Measurements from ENCODE around the gene MT1H. TPM values are rescaled to one million over a fixed set of nuclear protein-coding genes. Genes with fewer than 3 reads are reported as not detected.

Gene MT1H
- polyA plus RNA-seq, 1 donor (not counting 4 experiments of a cell fraction or from before 2014, with no cell fraction given), result 0.79 TPM

DNA sequence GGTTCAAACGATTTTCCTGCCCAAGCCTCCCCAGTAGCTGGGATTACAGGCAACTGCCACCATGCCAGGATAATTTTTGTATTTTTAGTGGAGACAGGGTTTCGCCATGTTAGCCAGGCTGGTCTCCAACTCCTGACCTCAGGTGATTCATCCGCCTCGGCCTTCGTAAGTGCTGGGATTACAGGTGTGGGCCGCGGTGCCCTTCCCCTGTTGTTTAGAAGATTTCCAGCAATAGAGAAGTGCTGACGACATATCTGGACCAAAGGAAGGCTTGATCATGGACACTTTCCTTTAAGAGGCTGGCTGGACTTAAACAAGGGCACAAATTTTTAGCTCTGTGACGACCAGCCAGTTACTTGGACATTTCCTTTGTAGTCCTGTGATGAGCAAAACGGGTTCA is 38.4 kb upstream of the MT1H start:
- FAIRE-seq, result no peak

DNA sequence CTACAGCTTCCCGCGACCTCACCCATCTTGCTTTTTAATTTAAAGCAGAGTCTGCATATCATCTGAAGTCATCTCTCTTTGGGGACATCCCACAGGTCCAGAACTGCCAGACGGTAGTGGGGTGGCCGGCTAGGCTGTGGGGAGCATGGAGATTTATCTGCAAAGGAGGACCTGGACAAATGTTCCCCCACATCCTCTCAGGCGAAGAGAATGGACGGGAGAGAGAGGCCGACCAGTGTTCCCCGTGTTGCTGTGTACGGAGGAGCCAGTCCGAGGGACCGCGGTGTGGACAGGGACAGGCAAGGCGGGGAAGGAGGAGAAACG is 37.8 kb upstream of the MT1H start:
- Histone ChIP-seq H3K9me1 (ENCODE audit: control insufficient read depth, extremely low read depth, insufficient read depth, low read length) (no peaks in the 10 kb centered on the region), H3K4me3 (ENCODE audit: control insufficient read depth in 2 of 3, extremely low read depth in 1 of 3, insufficient read depth in 2 of 3, low read depth in 1 of 3, low read length in 3 of 3) (no peak overlapping the region), H3K4me2 (ENCODE audit: control insufficient read depth, extremely low read depth, insufficient read depth, low read depth, low read length) (no peak overlapping the region), H3K79me2 (ENCODE audit: control insufficient read depth, insufficient read depth, low read length) (peaks cover under 1% of the 10 kb centered on the region), H2AFZ (ENCODE audit: control insufficient read depth, low read length) (no peak overlapping the region), H3K9me3 (ENCODE audit: control insufficient read depth, low read depth, low read length) (no peaks in the 10 kb centered on the region), H3K36me3 (ENCODE audit: control insufficient read depth in 2 of 2, extremely low read depth in 1 of 2, insufficient read depth in 2 of 2, low read length in 2 of 2) (no peaks in the 10 kb centered on the region), H3K4me1 (ENCODE audit: control insufficient read depth, extremely low read depth, insufficient read depth, low read length) (peaks cover 8% of the 10 kb centered on the region), H3K27me3 (ENCODE audit: control insufficient read depth, extremely low read depth, insufficient read depth, low read length) (peaks cover 41% of the 10 kb centered on the region), H3K27ac (ENCODE audit: control insufficient read depth, insufficient read depth, low read length) (no peak overlapping the region), H3K9ac (ENCODE audit: control insufficient read depth, extremely low read depth, insufficient read depth, low read length) (no peak overlapping the region), H4K20me1 (ENCODE audit: control insufficient read depth, extremely low read depth, insufficient read depth, low read length) (peaks cover 3% of the 10 kb centered on the region)
- no peak for FAIRE-seq
- DNase-seq (ENCODE audit: low read depth, low spot score), result no peak
- dilution Hi-C loops (cut with MboI; ENCODE audit: extremely low pct_ligation_motif_present, low sequenced_read_pairs), result no loop called here
- TF ChIP-seq EZH2 (IDR thresholded peaks at IDR 0.05; ENCODE audit: low read length) (no peak), CTCF (optimal IDR thresholded peaks at IDR 0.05 in 1 of 3, IDR thresholded peaks at IDR 0.05 in 1 of 3, conservative IDR thresholded peaks at IDR 0.05 in 1 of 3; ENCODE audit: extremely low read depth in 1 of 3, insufficient read depth in 2 of 3, low read length in 3 of 3) (no peak)

More for the DNA sequence above, 38.4 kb upstream of the MT1H start:
- Histone ChIP-seq H3K4me2 (ENCODE audit: control insufficient read depth, extremely low read depth, insufficient read depth, low read depth, low read length) (no peak overlapping the region), H2AFZ (ENCODE audit: control insufficient read depth, low read length) (no peak overlapping the region), H3K36me3 (ENCODE audit: control insufficient read depth in 2 of 2, extremely low read depth in 1 of 2, insufficient read depth in 2 of 2, low read length in 2 of 2) (no peaks in the 10 kb centered on the region), H3K27me3 (ENCODE audit: control insufficient read depth, extremely low read depth, insufficient read depth, low read length) (peaks cover 35% of the 10 kb centered on the region), H3K27ac (ENCODE audit: control insufficient read depth, insufficient read depth, low read length) (no peak overlapping the region), H4K20me1 (ENCODE audit: control insufficient read depth, extremely low read depth, insufficient read depth, low read length) (peaks cover 3% of the 10 kb centered on the region), H3K9ac (ENCODE audit: control insufficient read depth, extremely low read depth, insufficient read depth, low read length) (no peak overlapping the region), H3K79me2 (ENCODE audit: control insufficient read depth, insufficient read depth, low read length) (peaks cover 4% of the 10 kb centered on the region), H3K4me1 (ENCODE audit: control insufficient read depth, extremely low read depth, insufficient read depth, low read length) (peaks cover 10% of the 10 kb centered on the region), H3K9me1 (ENCODE audit: control insufficient read depth, extremely low read depth, insufficient read depth, low read length) (no peaks in the 10 kb centered on the region), H3K9me3 (ENCODE audit: control insufficient read depth, low read depth, low read length) (no peaks in the 10 kb centered on the region), H3K4me3 (ENCODE audit: control insufficient read depth in 2 of 3, extremely low read depth in 1 of 3, insufficient read depth in 2 of 3, low read depth in 1 of 3, low read length in 3 of 3) (no peak overlapping the region)
- TF ChIP-seq EZH2 (IDR thresholded peaks at IDR 0.05; ENCODE audit: low read length), result no peak
- no peak for TF ChIP-seq CTCF (optimal IDR thresholded peaks at IDR 0.05 in 1 of 3, IDR thresholded peaks at IDR 0.05 in 1 of 3, conservative IDR thresholded peaks at IDR 0.05 in 1 of 3; ENCODE audit: extremely low read depth in 1 of 3, insufficient read depth in 2 of 3, low read length in 3 of 3)
- dilution Hi-C loops (cut with MboI; ENCODE audit: extremely low pct_ligation_motif_present, low sequenced_read_pairs), result no loop called here
- DNase-seq (ENCODE audit: low read depth, low spot score), result no peak
